ENCODE results near the gene SPEM2.

SPEM2 gene

DNA sequence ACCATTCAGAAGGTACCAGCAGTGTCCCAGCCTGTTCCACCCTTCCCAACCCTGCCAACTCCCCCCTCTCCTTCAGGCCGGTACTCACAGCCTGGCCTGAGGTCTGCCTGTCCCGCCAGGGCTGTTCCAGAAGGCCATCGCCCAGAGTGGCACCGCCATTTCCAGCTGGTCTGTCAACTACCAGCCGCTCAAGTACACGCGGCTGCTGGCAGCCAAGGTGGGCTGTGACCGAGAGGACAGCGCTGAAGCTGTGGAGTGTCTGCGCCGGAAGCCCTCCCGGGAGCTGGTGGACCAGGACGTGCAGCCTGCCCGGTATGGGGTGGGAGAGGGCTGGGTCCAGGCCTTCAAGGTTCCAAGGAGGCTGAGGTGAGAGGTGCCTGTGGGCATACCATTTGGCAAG, 10.6 kb upstream of the SPEM2 start:
- Mint-ChIP-seq H3K27ac (no peak overlapping the region), H3K27me3 (ENCODE audit: low read depth) (no peaks in the 10 kb centered on the region), H3K4me3 (no peak overlapping the region), H3K36me3 (ENCODE audit: low read depth) (peaks cover 29% of the 10 kb centered on the region), H3K4me1 (no peaks in the 10 kb centered on the region), H3K9me3 (no peaks in the 10 kb centered on the region)
- no peak for TF ChIP-seq CTCF (IDR thresholded peaks at IDR 0.05; ENCODE audit: unreplicated experiment in 3 of 3)

GRCh38 chr17:7415784-7416183, 9.6 kb upstream of the SPEM2 start:
- no peak overlapping the region for H3K27ac Mint-ChIP-seq
- H3K27me3 Mint-ChIP-seq (ENCODE audit: low read depth): no peaks in the 10 kb centered on the region
- H3K9me3 Mint-ChIP-seq: no peaks in the 10 kb centered on the region
- no peak for TF ChIP-seq CTCF (IDR thresholded peaks at IDR 0.05; ENCODE audit: unreplicated experiment in 3 of 3)
- peaks cover 19% of the 10 kb centered on the region for H3K36me3 Mint-ChIP-seq (ENCODE audit: low read depth)
- no peaks in the 10 kb centered on the region for H3K4me1 Mint-ChIP-seq
- H3K4me3 Mint-ChIP-seq: no peak overlapping the region

DNA sequence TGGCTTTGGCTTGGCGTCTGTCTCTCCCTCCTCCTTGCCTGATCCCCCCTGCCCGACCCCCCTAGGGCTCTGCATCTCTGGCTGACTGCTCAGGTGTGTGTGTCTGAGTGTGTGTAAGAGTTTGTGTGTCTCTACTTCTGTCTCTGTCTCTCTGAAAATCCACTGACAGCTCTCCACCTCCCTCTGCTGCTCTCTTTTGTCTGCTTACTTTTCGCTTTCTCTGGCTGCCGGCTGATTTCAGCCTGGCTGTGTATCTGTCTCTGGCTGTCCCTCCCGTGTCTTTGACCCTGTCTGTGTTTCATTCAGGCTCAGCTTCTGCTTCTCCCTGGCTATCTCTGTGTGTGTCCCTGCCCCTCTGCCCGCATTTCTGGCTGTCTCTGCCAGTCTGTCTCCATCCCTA, 9.1 kb upstream of the SPEM2 start:
- Mint-ChIP-seq H3K27ac (peak overlapping the region; percentile 1 to 14 (median 13)), H3K9me3 (no peaks in the 10 kb centered on the region), H3K4me1 (no peaks in the 10 kb centered on the region), H3K27me3 (ENCODE audit: low read depth) (no peaks in the 10 kb centered on the region), H3K36me3 (ENCODE audit: low read depth) (peaks cover 18% of the 10 kb centered on the region), H3K4me3 (no peak overlapping the region)
- no peak for TF ChIP-seq CTCF (IDR thresholded peaks at IDR 0.05; ENCODE audit: unreplicated experiment in 3 of 3)

DNA sequence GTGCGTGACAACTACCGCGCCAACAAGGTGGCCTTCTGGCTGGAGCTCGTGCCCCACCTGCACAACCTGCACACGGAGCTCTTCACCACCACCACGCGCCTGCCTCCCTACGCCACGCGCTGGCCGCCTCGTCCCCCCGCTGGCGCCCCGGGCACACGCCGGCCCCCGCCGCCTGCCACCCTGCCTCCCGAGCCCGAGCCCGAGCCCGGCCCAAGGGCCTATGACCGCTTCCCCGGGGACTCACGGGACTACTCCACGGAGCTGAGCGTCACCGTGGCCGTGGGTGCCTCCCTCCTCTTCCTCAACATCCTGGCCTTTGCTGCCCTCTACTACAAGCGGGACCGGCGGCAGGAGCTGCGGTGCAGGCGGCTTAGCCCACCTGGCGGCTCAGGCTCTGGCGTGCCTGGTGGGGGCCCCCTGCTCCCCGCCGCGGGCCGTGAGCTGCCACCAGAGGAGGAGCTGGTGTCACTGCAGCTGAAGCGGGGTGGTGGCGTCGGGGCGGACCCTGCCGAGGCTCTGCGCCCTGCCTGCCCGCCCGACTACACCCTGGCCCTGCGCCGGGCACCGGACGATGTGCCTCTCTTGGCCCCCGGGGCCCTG, 8.3 kb upstream of the SPEM2 start:
- no peak overlapping the region for H3K27ac Mint-ChIP-seq
- no peaks in the 10 kb centered on the region for H3K4me1 Mint-ChIP-seq
- H3K36me3 Mint-ChIP-seq (ENCODE audit: low read depth): peaks cover 18% of the 10 kb centered on the region
- TF ChIP-seq CTCF (IDR thresholded peaks at IDR 0.05; ENCODE audit: unreplicated experiment in 3 of 3): no peak
- H3K9me3 Mint-ChIP-seq: no peaks in the 10 kb centered on the region
- H3K4me3 Mint-ChIP-seq: no peak overlapping the region
- H3K27me3 Mint-ChIP-seq (ENCODE audit: low read depth): no peaks in the 10 kb centered on the region

DNA sequence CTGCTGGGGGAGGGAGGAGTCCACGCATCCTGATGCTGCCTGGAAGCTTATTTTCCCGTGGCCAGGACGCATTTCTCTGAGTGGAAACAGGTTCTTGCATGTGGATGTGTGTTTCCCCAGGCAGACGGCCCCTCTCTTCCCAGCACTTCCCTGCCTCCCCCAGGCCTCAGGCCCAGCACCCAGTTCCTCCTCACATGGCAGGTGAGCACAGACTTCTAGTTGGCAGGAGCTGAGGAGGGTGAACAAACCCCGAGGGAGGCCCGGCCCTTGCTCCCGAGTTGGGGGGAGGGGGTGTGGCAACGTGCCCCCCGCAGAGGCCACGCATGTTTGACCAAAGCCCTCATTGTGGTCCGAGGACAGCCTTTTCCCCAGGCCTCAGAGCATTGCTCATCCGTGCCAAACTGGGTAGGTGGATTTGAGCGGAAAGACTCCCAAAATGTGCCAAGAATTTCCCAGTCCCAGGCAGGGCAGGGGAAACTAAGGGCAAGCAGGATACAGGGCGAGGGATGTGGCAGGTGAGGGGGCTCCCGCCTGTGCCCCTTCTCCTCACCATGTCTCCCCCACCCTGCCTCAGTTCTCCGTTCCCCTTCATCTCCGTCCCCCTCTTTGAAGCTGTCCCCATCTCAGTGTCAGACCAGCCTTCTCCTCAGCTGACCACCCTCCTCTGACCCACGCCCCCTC, 6.8 kb upstream of the SPEM2 start:
- Mint-ChIP-seq H3K36me3 (ENCODE audit: low read depth) (peaks cover 11% of the 10 kb centered on the region), H3K27ac (peak overlapping the region in 1 of 3 experiments; percentile 78), H3K27me3 (ENCODE audit: low read depth) (no peaks in the 10 kb centered on the region), H3K4me1 (peaks cover 3% of the 10 kb centered on the region), H3K9me3 (no peaks in the 10 kb centered on the region), H3K4me3 (no peak overlapping the region)
- no peak for TF ChIP-seq CTCF (IDR thresholded peaks at IDR 0.05; ENCODE audit: unreplicated experiment in 3 of 3)
